ENCODE results near the gene LRRC2. TPM values are rescaled to one million over a fixed set of nuclear protein-coding genes. Genes with fewer than 3 reads are reported as not detected.

The LRRC2 gene
- total and polyA plus RNA-seq, 4 experiments from 2014 or later: 0.09 to 1.0 (median 0.50) TPM; not detected in 1

DNA sequence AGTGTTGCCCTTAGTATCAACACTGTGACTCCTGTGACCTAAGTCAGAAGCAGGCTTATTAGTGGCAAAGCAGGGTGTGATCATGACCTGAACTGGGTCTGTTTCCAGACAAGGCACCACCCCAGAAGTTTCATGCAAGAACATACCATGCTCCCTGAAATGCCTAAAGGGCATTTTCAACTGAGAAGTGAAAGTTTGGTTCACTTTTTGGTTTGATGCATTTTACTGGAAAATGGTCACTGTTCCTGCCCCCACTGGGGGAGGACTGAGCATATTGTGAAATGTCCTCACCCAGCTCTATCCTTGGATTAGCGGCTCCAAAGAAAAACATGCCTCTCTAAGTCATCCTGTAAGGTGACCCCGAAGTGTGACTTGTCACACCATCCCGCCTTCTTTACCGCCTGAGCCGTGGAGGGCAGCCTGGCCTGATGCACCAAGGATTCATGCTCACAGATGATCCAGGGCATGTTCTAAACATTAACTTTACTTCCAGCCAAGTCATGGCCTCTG is 43.2 kb upstream of the LRRC2 start:
- Mint-ChIP-seq H3K27me3 (peaks cover 3 to 5% of the 10 kb centered on the region in 2 donors), H3K4me3 (no peak overlapping the region), H3K27ac (no peak overlapping the region), H3K36me3 (no peaks in the 10 kb centered on the region), H3K9me3 (no peaks in the 10 kb centered on the region), H3K4me1 (peaks cover 0 to 3% (median 0%) of the 10 kb centered on the region in 4 donors)
- H3K4me1 ChIP-seq (ENCODE audit: insufficient read depth, low read length): no peaks in the 10 kb centered on the region
- ChIA-PET POLR2A (ENCODE audit: partially characterized antibody) (no interaction called here), CTCF (ENCODE audit: partially characterized antibody) (interaction anchor here (0.6 kb wide), 1 partner anchor 25 kb away, joined by 3 read pairs; no protein-coding TSS in a partner anchor)
- H3K27ac ChIP-seq (ENCODE audit: low read depth, low read length): no peak overlapping the region
- H3K27me3 ChIP-seq (ENCODE audit: insufficient read depth, low read length): peaks cover 5% of the 10 kb centered on the region
- DNase-seq: no peak
- H3K9me3 ChIP-seq (ENCODE audit: control insufficient read depth in 1 of 2, low read length in 2 of 2): no peaks in the 10 kb centered on the region
- H3K36me3 ChIP-seq (ENCODE audit: insufficient read depth, low read length): no peaks in the 10 kb centered on the region
- intact Hi-C loops (cut with micrococcal nuclease): no loop called here
- H3K4me3 ChIP-seq (ENCODE audit: low read length in 2 of 2): no peak overlapping the region

DNA sequence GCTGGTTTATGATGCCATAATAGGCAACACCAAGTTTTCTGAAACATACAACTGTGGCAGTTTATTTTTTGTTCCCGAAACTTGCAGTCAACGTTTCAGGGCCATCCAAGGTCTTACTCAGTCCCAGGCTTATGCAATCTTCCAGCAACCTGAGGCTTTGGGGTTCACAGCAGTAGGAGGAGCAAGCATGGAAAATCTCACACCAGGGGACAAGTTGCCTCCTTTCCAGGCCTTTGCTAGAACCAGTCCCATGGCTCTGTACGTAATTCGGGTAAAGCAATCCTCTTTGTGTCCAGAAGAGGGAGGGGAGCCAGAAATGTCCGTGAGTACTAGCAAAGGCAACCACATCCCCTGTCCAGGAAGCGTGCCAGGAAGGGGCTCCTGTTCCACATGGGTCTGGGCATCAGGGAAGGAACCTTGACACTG is 41.5 kb upstream of the LRRC2 start:
- CTCF ChIA-PET (ENCODE audit: partially characterized antibody): interaction anchor here (1.3 to 1.8 kb wide), 2 partner anchors 22 to 119 kb away, joined by 5 to 6 read pairs; no protein-coding TSS in a partner anchor
- Histone ChIP-seq H3K4me1 (ENCODE audit: insufficient read depth, low read length) (no peaks in the 10 kb centered on the region), H3K4me3 (ENCODE audit: low read length in 2 of 2) (no peak overlapping the region), H3K27ac (ENCODE audit: low read depth, low read length) (no peak overlapping the region), H3K36me3 (ENCODE audit: insufficient read depth, low read length) (no peaks in the 10 kb centered on the region), H3K9me3 (ENCODE audit: control insufficient read depth in 1 of 2, low read length in 2 of 2) (no peaks in the 10 kb centered on the region), H3K27me3 (ENCODE audit: insufficient read depth, low read length) (peaks cover 5% of the 10 kb centered on the region)
- intact Hi-C loops (cut with micrococcal nuclease): no loop called here
- Mint-ChIP-seq H3K27ac (no peak overlapping the region), H3K4me1 (no peaks in the 10 kb centered on the region), H3K4me3 (no peak overlapping the region), H3K36me3 (no peaks in the 10 kb centered on the region), H3K27me3 (peaks cover 1% of the 10 kb centered on the region in 2 donors), H3K9me3 (no peaks in the 10 kb centered on the region)
- no peak for DNase-seq
- POLR2A ChIA-PET (ENCODE audit: partially characterized antibody): no interaction called here

DNA sequence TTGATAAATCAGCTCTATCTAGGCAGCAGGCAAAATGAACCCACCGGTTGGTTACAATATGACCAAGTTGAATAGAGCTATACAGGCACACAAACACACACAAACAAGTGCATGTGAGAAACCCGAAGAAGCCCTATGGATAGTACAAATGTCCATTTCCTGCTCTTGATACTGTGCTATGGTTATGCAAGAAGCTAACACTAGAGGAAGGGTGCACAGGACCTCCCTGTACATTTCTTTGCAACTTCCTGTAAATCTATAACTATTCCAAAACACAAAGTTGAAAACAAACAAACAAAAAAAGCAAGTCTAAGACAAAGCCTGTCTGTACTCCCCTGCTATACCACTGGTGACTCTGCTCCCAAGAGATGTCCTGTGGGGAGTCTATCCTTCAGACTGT is 38.0 kb upstream of the LRRC2 start:
- ChIA-PET CTCF (ENCODE audit: partially characterized antibody) (interaction anchor here (1.4 to 2.3 kb wide), 4 partner anchors 10 to 161 kb away, joined by 3 to 10 read pairs (median 4); no protein-coding TSS in a partner anchor), POLR2A (ENCODE audit: partially characterized antibody) (no interaction called here)
- Mint-ChIP-seq H3K36me3 (no peaks in the 10 kb centered on the region), H3K4me1 (no peaks in the 10 kb centered on the region), H3K27ac (no peak overlapping the region), H3K4me3 (no peak overlapping the region), H3K27me3 (no peaks in the 10 kb centered on the region), H3K9me3 (no peaks in the 10 kb centered on the region)
- DNase-seq: no peak
- Histone ChIP-seq H3K27me3 (ENCODE audit: insufficient read depth, low read length) (no peaks in the 10 kb centered on the region), H3K4me3 (ENCODE audit: low read length in 2 of 2) (no peak overlapping the region), H3K27ac (ENCODE audit: low read depth, low read length) (no peak overlapping the region), H3K9me3 (ENCODE audit: control insufficient read depth in 1 of 2, low read length in 2 of 2) (no peaks in the 10 kb centered on the region), H3K4me1 (ENCODE audit: insufficient read depth, low read length) (no peaks in the 10 kb centered on the region), H3K36me3 (ENCODE audit: insufficient read depth, low read length) (no peaks in the 10 kb centered on the region)
- intact Hi-C loops (cut with micrococcal nuclease): no loop called here

DNA sequence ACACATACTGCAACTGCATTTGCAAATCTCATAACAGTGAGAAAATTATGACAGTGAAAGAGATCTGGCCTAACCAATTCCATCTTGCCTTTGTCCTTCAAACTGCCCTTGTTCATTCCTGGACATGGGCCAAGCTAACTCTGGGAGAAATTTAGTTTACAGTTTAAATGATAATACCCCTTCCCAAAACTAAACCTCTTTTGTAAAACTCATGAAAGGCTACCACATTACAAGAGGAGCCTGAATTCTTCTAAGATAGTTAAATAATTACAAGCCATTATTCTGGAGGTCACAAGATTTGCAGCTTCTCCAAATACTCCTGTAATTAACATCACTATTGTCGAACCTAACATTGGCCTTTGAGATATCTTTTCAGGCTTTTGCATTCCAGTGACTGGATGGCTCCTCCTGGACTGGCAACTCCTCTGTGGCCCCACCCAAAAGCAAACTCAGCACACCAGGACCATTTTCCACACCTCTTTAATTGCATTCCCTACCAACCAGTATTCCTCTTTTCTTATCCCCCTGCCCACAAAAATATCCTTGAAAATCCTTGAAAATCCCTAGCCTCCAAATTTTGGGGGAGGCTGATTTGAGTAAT is 37.4 kb upstream of the LRRC2 start:
- intact Hi-C loops (cut with micrococcal nuclease): no loop called here
- H3K27me3 ChIP-seq (ENCODE audit: insufficient read depth, low read length): no peaks in the 10 kb centered on the region
- Mint-ChIP-seq H3K9me3 (no peaks in the 10 kb centered on the region), H3K27me3 (no peaks in the 10 kb centered on the region), H3K27ac (no peak overlapping the region), H3K4me1 (no peaks in the 10 kb centered on the region), H3K4me3 (no peak overlapping the region), H3K36me3 (no peaks in the 10 kb centered on the region)
- ChIA-PET CTCF (ENCODE audit: partially characterized antibody) (interaction anchor here (1.4 to 2.3 kb wide), 4 partner anchors 11 to 160 kb away, joined by 3 to 10 read pairs (median 4); no protein-coding TSS in a partner anchor), POLR2A (ENCODE audit: partially characterized antibody) (no interaction called here)
- H3K4me1 ChIP-seq (ENCODE audit: insufficient read depth, low read length): no peaks in the 10 kb centered on the region
- H3K4me3 ChIP-seq (ENCODE audit: low read length in 2 of 2): no peak overlapping the region
- no peak overlapping the region for H3K27ac ChIP-seq (ENCODE audit: low read depth, low read length)
- no peak for DNase-seq
- H3K36me3 ChIP-seq (ENCODE audit: insufficient read depth, low read length): no peaks in the 10 kb centered on the region
- H3K9me3 ChIP-seq (ENCODE audit: control insufficient read depth in 1 of 2, low read length in 2 of 2): no peaks in the 10 kb centered on the region

DNA sequence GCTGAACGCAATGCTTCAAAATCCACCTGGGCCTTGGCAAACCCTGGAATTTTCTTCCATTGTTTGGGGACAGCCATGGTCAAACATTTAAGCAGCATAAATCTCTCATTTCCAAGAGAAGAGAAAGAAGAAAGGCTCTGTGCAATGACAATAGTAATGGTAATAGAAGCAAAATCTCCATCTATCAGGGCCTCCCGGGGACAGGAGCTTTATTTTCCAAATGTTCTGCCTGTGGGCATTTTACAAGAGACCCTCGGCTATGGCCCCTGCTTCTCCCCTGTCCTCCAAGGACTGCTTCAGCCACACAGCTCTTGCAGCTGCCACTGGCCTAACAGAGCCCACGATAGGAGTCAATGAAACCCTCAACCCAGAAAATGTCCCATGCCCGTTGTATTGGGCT is 33.5 kb upstream of the LRRC2 start:
- no peak for DNase-seq
- CTCF ChIA-PET (ENCODE audit: partially characterized antibody): interaction anchor here (1.3 kb wide), 1 partner anchor 110 kb away, joined by 3 read pairs; no protein-coding TSS in a partner anchor
- intact Hi-C loops (cut with micrococcal nuclease): no loop called here
- Histone ChIP-seq H3K36me3 (ENCODE audit: insufficient read depth, low read length) (no peaks in the 10 kb centered on the region), H3K4me1 (ENCODE audit: insufficient read depth, low read length) (no peaks in the 10 kb centered on the region), H3K27ac (ENCODE audit: low read depth, low read length) (no peak overlapping the region), H3K9me3 (ENCODE audit: control insufficient read depth in 1 of 2, low read length in 2 of 2) (no peaks in the 10 kb centered on the region), H3K27me3 (ENCODE audit: insufficient read depth, low read length) (no peaks in the 10 kb centered on the region), H3K4me3 (ENCODE audit: low read length in 2 of 2) (no peak overlapping the region)
- Mint-ChIP-seq H3K9me3 (no peaks in the 10 kb centered on the region), H3K27ac (no peak overlapping the region), H3K4me3 (no peak overlapping the region), H3K4me1 (no peaks in the 10 kb centered on the region), H3K36me3 (no peaks in the 10 kb centered on the region), H3K27me3 (peaks cover 0 to 1% of the 10 kb centered on the region in 2 donors)
- POLR2A ChIA-PET (ENCODE audit: partially characterized antibody): no interaction called here

DNA sequence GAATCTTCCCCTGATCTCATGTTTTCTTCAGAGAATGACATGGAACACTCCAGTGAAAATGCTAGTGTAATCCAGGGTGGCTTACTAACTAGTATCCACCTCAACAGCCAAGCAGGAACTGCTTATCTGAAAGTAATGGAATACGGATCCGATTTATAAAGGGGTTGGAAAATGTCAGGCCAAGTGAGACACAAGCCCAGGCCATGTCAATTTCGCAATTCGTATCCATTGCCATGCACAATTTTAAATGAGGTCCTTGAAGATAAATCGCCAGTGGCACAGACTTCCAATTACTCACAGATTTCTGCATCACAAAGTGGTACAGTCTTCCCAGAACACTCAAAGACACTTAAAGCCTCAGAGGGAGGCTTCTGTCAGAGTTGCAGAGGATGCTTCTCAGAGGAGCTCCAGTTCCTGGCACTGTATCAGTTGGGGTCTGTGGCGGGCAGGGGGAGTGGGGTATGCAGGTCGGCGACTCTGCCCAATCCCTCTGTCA is 29.8 kb upstream of the LRRC2 start:
- Histone ChIP-seq H3K4me1 (ENCODE audit: insufficient read depth, low read length) (no peaks in the 10 kb centered on the region), H3K4me3 (ENCODE audit: low read length in 2 of 2) (no peak overlapping the region), H3K9me3 (ENCODE audit: control insufficient read depth in 1 of 2, low read length in 2 of 2) (no peaks in the 10 kb centered on the region), H3K36me3 (ENCODE audit: insufficient read depth, low read length) (no peaks in the 10 kb centered on the region), H3K27me3 (ENCODE audit: insufficient read depth, low read length) (no peaks in the 10 kb centered on the region), H3K27ac (ENCODE audit: low read depth, low read length) (no peak overlapping the region)
- no peaks in the 10 kb centered on the region for H3K9me3 Mint-ChIP-seq
- H3K27me3 Mint-ChIP-seq: peaks cover 0 to 1% of the 10 kb centered on the region in 2 donors
- H3K27ac Mint-ChIP-seq: no peak overlapping the region
- H3K4me1 Mint-ChIP-seq: no peaks in the 10 kb centered on the region
- ChIA-PET CTCF (ENCODE audit: partially characterized antibody) (no interaction called here), POLR2A (ENCODE audit: partially characterized antibody) (no interaction called here)
- DNase-seq: no peak
- intact Hi-C loops (cut with micrococcal nuclease): no loop called here
- H3K36me3 Mint-ChIP-seq: no peaks in the 10 kb centered on the region
- no peak overlapping the region for H3K4me3 Mint-ChIP-seq

DNA sequence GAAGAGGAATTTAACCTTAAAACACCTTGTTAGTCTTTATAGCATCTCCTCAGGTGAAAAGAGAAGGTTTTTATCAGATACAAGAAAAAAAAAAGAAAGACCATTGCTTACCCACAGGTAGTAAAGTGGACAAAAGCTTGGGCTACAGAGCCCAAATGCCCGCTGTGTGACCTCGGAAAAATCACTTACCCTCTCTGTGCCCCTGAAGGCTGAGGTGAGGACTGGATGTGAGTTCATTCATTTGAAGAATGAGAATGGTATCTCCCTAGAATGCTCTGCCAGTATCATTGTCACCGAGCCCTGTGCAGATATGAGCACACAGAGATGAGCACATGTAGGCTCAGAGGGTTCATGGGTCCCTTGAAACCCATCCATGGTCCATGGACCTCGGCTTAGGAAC is 28.6 kb upstream of the LRRC2 start:
- no peaks in the 10 kb centered on the region for H3K36me3 ChIP-seq (ENCODE audit: insufficient read depth, low read length)
- no peaks in the 10 kb centered on the region for H3K9me3 Mint-ChIP-seq
- no peak overlapping the region for H3K27ac Mint-ChIP-seq
- H3K36me3 Mint-ChIP-seq: no peaks in the 10 kb centered on the region
- ChIA-PET POLR2A (ENCODE audit: partially characterized antibody) (no interaction called here), CTCF (ENCODE audit: partially characterized antibody) (interaction anchor here (1.0 kb wide), 1 partner anchor 105 kb away, joined by 3 read pairs; no protein-coding TSS in a partner anchor)
- H3K4me1 Mint-ChIP-seq: no peaks in the 10 kb centered on the region
- intact Hi-C loops (cut with micrococcal nuclease): no loop called here
- DNase-seq: no peak
- no peaks in the 10 kb centered on the region for H3K4me1 ChIP-seq (ENCODE audit: insufficient read depth, low read length)
- H3K27me3 ChIP-seq (ENCODE audit: insufficient read depth, low read length): no peaks in the 10 kb centered on the region
- H3K4me3 ChIP-seq (ENCODE audit: low read length in 2 of 2): no peak overlapping the region
- no peak overlapping the region for H3K4me3 Mint-ChIP-seq
- no peak overlapping the region for H3K27ac ChIP-seq (ENCODE audit: low read depth, low read length)
- H3K9me3 ChIP-seq (ENCODE audit: control insufficient read depth in 1 of 2, low read length in 2 of 2): no peaks in the 10 kb centered on the region
- H3K27me3 Mint-ChIP-seq: peaks cover 0 to 2% of the 10 kb centered on the region in 2 donors

Measured in CD4-positive, alpha-beta memory T cell (primary cell).